KMS-11 (cell line): ENCODE results near the gene S1PR4.

Experiments used
- H2AFZ ChIP-seq: fragments of 200-600 bp; sonication (generic); 2 replicates; pipeline ENCODE4 v1.6.1; 2016; ENCODE audit warnings: antibody characterized with exemption, mixed run types, low read depth
- H3K27ac ChIP-seq: fragments of 200-600 bp; sonication (generic); 2 replicates; pipeline ENCODE4 v1.6.1; 2016; ENCODE audit warnings: mild to moderate bottlenecking, mixed run types
- H3K27me3 ChIP-seq: fragments of 200-600 bp; sonication (generic); 2 replicates; pipeline ENCODE4 v1.6.1; 2017; ENCODE audit warnings: mild to moderate bottlenecking, low read depth, mixed run types, moderate library complexity; ENCODE audit not compliant: insufficient read depth
- H3K36me3 ChIP-seq: fragments of 200-600 bp; sonication (generic); 2 replicates; pipeline ENCODE4 v1.6.1; 2017; ENCODE audit warnings: mild to moderate bottlenecking, mixed run types; ENCODE audit not compliant: insufficient read depth
- H3K4me1 ChIP-seq: fragments of 200-600 bp; sonication (generic); 2 replicates; pipeline ENCODE4 v1.6.1; 2016; ENCODE audit warnings: mild to moderate bottlenecking, low read depth, mixed run types; ENCODE audit not compliant: poor library complexity, severe bottlenecking
- H3K4me2 ChIP-seq: fragments of 200-600 bp; sonication (generic); 2 replicates; pipeline ENCODE4 v1.7.0; 2016; ENCODE audit warnings: mild to moderate bottlenecking, mixed run types
- H3K4me3 ChIP-seq: fragments of 200-600 bp; sonication (generic); IDR thresholded peaks from 2 replicates; pipeline ENCODE4 v1.6.1; 2017; ENCODE audit warnings: low read depth, low read length, mixed read lengths; ENCODE audit not compliant: insufficient read depth
- H3K79me2 ChIP-seq: fragments of 200-600 bp; sonication (generic); 2 replicates; pipeline ENCODE4 v1.6.1; 2016; ENCODE audit warnings: low read depth, mixed run types; ENCODE audit not compliant: insufficient read depth
- H3K9ac ChIP-seq: fragments of 200-600 bp; sonication (generic); 2 replicates; pipeline ENCODE4 v1.6.1; 2016; ENCODE audit warnings: mild to moderate bottlenecking, mixed run types
- H4K20me1 ChIP-seq: fragments of 200-600 bp; sonication (generic); 2 replicates; pipeline ENCODE4 v1.6.1; 2016; ENCODE audit warnings: mild to moderate bottlenecking, mixed run types; ENCODE audit not compliant: insufficient read depth
- CTCF ChIP-seq: fragments of 200-600 bp; sonication (generic); conservative IDR thresholded peaks from 2 replicates; pipeline ENCODE4 v1.6.1; 2017; ENCODE audit warnings: low read depth, mild to moderate bottlenecking, antibody characterized with exemption, low read length, moderate library complexity, mixed read lengths

The S1PR4 gene

GRCh38 chr19:3145909-3146676 is 32.5 kb upstream of the S1PR4 start:
- no peak overlapping the region for H3K4me3 ChIP-seq
- H3K36me3 ChIP-seq: no peaks in the 10 kb centered on the region
- H4K20me1 ChIP-seq: no peaks in the 10 kb centered on the region
- TF ChIP-seq CTCF: no peak
- no peak overlapping the region for H3K9ac ChIP-seq
- no peaks in the 10 kb centered on the region for H3K4me1 ChIP-seq
- no peaks in the 10 kb centered on the region for H3K79me2 ChIP-seq
- H3K4me2 ChIP-seq: no peak overlapping the region
- no peak overlapping the region for H2AFZ ChIP-seq
- peaks cover 53% of the 10 kb centered on the region; the same call in 1 of the 2 replicates for H3K27me3 ChIP-seq
- H3K27ac ChIP-seq: no peak overlapping the region

GRCh38 chr19:3146677-3147100 is 31.9 kb upstream of the S1PR4 start:
- Histone ChIP-seq H3K27me3 (peaks cover 47% of the 10 kb centered on the region; the same call in 1 of the 2 replicates), H2AFZ (no peak overlapping the region), H3K4me2 (no peak overlapping the region), H3K4me1 (no peaks in the 10 kb centered on the region), H3K4me3 (no peak overlapping the region), H3K36me3 (no peaks in the 10 kb centered on the region), H3K9ac (no peak overlapping the region), H3K79me2 (no peaks in the 10 kb centered on the region), H4K20me1 (no peaks in the 10 kb centered on the region), H3K27ac (no peak overlapping the region)
- peak; percentile 71 for TF ChIP-seq CTCF

GRCh38 chr19:3148503-3148902 is 30.1 kb upstream of the S1PR4 start:
- Histone ChIP-seq H3K27me3 (peaks cover 30% of the 10 kb centered on the region; the same call in 1 of the 2 replicates), H3K79me2 (no peaks in the 10 kb centered on the region), H3K4me1 (no peaks in the 10 kb centered on the region), H3K4me3 (no peak overlapping the region), H3K27ac (no peak overlapping the region), H2AFZ (no peak overlapping the region), H4K20me1 (no peaks in the 10 kb centered on the region), H3K9ac (no peak overlapping the region), H3K4me2 (no peak overlapping the region), H3K36me3 (no peaks in the 10 kb centered on the region)
- no peak for TF ChIP-seq CTCF

- no peaks in the 10 kb centered on the region for H3K79me2 ChIP-seq
- no peaks in the 10 kb centered on the region for H4K20me1 ChIP-seq
- no peaks in the 10 kb centered on the region for H3K36me3 ChIP-seq
- H3K9ac ChIP-seq: no peak overlapping the region
- no peak overlapping the region for H3K27ac ChIP-seq
- no peak overlapping the region for H3K4me3 ChIP-seq
- TF ChIP-seq CTCF: no peak
- H2AFZ ChIP-seq: no peak overlapping the region
- H3K4me1 ChIP-seq: no peaks in the 10 kb centered on the region
- H3K27me3 ChIP-seq: peaks cover 24% of the 10 kb centered on the region; the same call in 1 of the 2 replicates
- H3K4me2 ChIP-seq: no peak overlapping the region
These were observed 29.5 kb upstream of the S1PR4 start for GRCh38 chr19:3149089-3149488.
